GM18909 (cell line): ENCODE results near the gene PAK3.

Experiments
- ATAC-seq: cut with Tn5 transposase; IDR thresholded peaks from one replicate; pipeline ENCODE4 v1.9.1; 2021; ENCODE audit warnings: mild to moderate bottlenecking; ENCODE audit not compliant: unreplicated experiment, poor library complexity

Gene PAK3

GRCh38 chrX:111257733-111258132, 161.7 kb downstream of the PAK3 start:
- ATAC-seq = no peak

GRCh38 chrX:111259559-111259958, 163.6 kb downstream of the PAK3 start:
- no peak for ATAC-seq

- no peak for ATAC-seq
Measured at GRCh38 chrX:111260451-111260850, 164.5 kb downstream of the PAK3 start.

- ATAC-seq = no peak
Measured at GRCh38 chrX:111262086-111262485, 166.1 kb downstream of the PAK3 start.

GRCh38 chrX:111264385-111264784, 168.4 kb downstream of the PAK3 start:
- ATAC-seq = no peak

GRCh38 chrX:111265486-111265885, 169.5 kb downstream of the PAK3 start:
- ATAC-seq = no peak

GRCh38 chrX:111268506-111268905, 172.5 kb downstream of the PAK3 start:
- ATAC-seq = no peak

GRCh38 chrX:111270339-111270738, 174.3 kb downstream of the PAK3 start, which contains the start of gene CAPN6:
Gene CAPN6 (minus strand): TSS chrX:111270483. CDS start chrX:111263936, 6,547 bp downstream.
- no peak for ATAC-seq
